ENCODE measurements around the gene MNDA. TPM values are rescaled to one million over a fixed set of nuclear protein-coding genes. Genes with fewer than 3 reads are reported as not detected.

The MNDA gene
- total RNA-seq, 1 experiment from 2014 or later = not detected

DNA sequence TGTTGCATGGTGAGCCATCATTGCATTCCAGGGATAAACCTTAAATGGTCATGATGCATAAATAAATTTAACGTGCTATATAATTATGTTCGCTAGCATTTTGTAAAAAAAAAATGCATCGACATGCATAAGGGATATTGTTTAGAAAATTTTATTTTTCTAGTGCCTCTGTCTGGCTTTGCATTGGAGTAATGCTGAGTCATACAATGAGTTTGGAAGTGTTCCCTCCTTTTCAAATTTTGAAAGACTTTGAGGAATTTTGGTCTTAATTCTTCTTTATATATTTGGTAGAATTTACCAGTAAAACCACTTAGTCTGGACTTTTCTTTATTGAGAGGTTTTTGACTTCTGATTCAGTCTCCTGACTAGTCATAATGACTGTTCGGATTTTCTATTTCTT is 4.9 kb downstream of the MNDA start:
- Histone ChIP-seq H2AFZ (no peak overlapping the region), H3K79me2 (ENCODE audit: low read depth) (no peaks in the 10 kb centered on the region), H3K4me1 (replicated peaks; ENCODE audit: insufficient read depth) (no peaks in the 10 kb centered on the region), H3K9me2 (ENCODE audit: insufficient read depth) (no peaks in the 10 kb centered on the region), H3K9me3 (ENCODE audit: insufficient read depth, low read depth) (no peaks in the 10 kb centered on the region), H3K4me2 (no peak overlapping the region), H3K27ac (no peak overlapping the region), H4K20me1 (ENCODE audit: insufficient read depth) (no peaks in the 10 kb centered on the region), H3K27me3 (ENCODE audit: insufficient read depth, low read depth) (no peaks in the 10 kb centered on the region), H3K4me3 (no peak overlapping the region), H3F3A (ENCODE audit: insufficient read depth, low read depth) (no peaks in the 10 kb centered on the region), H3K36me3 (ENCODE audit: low read depth) (no peaks in the 10 kb centered on the region)
- ChIA-PET POLR2A (ENCODE audit: unreplicated experiment) (no interaction called here), CTCF (no interaction called here)
- BruUV-seq (replicated peaks) = no TSS peak
- intact Hi-C loops (cut with micrococcal nuclease; ENCODE audit: unreplicated experiment) = no loop called here
- no peak for TF ChIP-seq EZH2 (IDR thresholded peaks at IDR 0.05; ENCODE audit: low read depth)
- TF ChIP-seq, protein P1, sequence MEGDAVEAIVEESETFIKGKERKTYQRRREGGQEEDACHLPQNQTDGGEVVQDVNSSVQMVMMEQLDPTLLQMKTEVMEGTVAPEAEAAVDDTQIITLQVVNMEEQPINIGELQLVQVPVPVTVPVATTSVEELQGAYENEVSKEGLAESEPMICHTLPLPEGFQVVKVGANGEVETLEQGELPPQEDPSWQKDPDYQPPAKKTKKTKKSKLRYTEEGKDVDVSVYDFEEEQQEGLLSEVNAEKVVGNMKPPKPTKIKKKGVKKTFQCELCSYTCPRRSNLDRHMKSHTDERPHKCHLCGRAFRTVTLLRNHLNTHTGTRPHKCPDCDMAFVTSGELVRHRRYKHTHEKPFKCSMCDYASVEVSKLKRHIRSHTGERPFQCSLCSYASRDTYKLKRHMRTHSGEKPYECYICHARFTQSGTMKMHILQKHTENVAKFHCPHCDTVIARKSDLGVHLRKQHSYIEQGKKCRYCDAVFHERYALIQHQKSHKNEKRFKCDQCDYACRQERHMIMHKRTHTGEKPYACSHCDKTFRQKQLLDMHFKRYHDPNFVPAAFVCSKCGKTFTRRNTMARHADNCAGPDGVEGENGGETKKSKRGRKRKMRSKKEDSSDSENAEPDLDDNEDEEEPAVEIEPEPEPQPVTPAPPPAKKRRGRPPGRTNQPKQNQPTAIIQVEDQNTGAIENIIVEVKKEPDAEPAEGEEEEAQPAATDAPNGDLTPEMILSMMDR (conservative IDR thresholded peaks at IDR 0.05) = no peak
- no peak for DNase-seq

DNA sequence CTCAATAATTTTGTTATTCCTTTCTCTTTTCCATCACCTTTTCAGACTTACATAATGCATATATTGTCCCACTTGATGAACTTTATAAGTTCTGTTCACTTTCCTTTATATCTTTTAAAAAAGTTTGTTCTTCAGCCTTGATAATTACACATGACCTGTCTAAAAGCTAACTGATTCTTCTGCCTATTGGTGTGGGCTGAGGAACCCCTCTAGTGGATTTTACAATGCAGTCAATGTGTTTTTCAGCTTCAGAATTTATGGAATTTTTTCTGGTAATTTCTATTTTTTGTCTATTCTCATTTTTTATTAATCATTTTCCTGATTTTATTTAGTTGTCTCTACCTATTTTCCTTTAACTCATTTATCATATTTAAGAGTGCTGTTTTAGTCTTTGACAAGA is 7.5 kb downstream of the MNDA start:
- intact Hi-C loops (cut with micrococcal nuclease; ENCODE audit: unreplicated experiment) = no loop called here
- Histone ChIP-seq H3K36me3 (ENCODE audit: low read depth) (no peaks in the 10 kb centered on the region), H3K9me3 (ENCODE audit: insufficient read depth, low read depth) (no peaks in the 10 kb centered on the region), H3K4me2 (no peak overlapping the region), H3K4me1 (replicated peaks; ENCODE audit: insufficient read depth) (no peaks in the 10 kb centered on the region), H2AFZ (no peak overlapping the region), H3F3A (ENCODE audit: insufficient read depth, low read depth) (no peaks in the 10 kb centered on the region), H4K20me1 (ENCODE audit: insufficient read depth) (no peaks in the 10 kb centered on the region), H3K79me2 (ENCODE audit: low read depth) (no peaks in the 10 kb centered on the region), H3K27me3 (ENCODE audit: insufficient read depth, low read depth) (no peaks in the 10 kb centered on the region), H3K27ac (no peak overlapping the region), H3K9me2 (ENCODE audit: insufficient read depth) (no peaks in the 10 kb centered on the region), H3K4me3 (no peak overlapping the region)
- BruUV-seq (replicated peaks) = no TSS peak
- ChIA-PET CTCF (no interaction called here), POLR2A (ENCODE audit: unreplicated experiment) (no interaction called here)
- DNase-seq = no peak
- TF ChIP-seq EZH2 (IDR thresholded peaks at IDR 0.05; ENCODE audit: low read depth) = no peak
- TF ChIP-seq, protein P1 (conservative IDR thresholded peaks at IDR 0.05) = no peak

DNA sequence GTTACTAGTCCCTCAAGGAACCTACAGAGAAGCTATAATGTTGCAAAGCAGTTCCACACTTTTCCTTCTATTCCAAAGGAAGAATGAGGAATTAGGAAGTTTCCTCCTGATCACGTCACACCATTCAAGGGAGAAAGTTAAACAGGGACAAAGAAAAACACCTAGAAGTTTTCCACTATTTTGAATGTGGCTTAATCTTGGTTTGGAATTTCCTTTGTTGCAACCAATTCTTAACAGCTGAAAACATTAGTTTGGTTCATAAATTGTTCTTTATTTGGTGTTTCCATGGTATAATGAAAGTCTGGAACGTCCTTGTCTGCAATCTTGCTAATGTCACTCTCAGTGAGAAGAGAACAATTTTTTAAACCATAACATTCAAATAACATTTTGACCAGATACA is 8.4 kb downstream of the MNDA start:
- TF ChIP-seq, protein P1 (conservative IDR thresholded peaks at IDR 0.05) = no peak
- TF ChIP-seq EZH2 (IDR thresholded peaks at IDR 0.05; ENCODE audit: low read depth) = no peak
- CTCF ChIA-PET = no interaction called here
- Histone ChIP-seq H3K9me2 (ENCODE audit: insufficient read depth) (no peaks in the 10 kb centered on the region), H3K4me3 (no peak overlapping the region), H3K27ac (no peak overlapping the region), H2AFZ (no peak overlapping the region), H3K4me1 (replicated peaks; ENCODE audit: insufficient read depth) (no peaks in the 10 kb centered on the region), H3K9me3 (ENCODE audit: insufficient read depth, low read depth) (no peaks in the 10 kb centered on the region), H3F3A (ENCODE audit: insufficient read depth, low read depth) (no peaks in the 10 kb centered on the region), H3K36me3 (ENCODE audit: low read depth) (no peaks in the 10 kb centered on the region), H3K4me2 (no peak overlapping the region), H3K79me2 (ENCODE audit: low read depth) (no peaks in the 10 kb centered on the region), H3K27me3 (ENCODE audit: insufficient read depth, low read depth) (no peaks in the 10 kb centered on the region; the same call in 1 of the 2 replicates), H4K20me1 (ENCODE audit: insufficient read depth) (no peaks in the 10 kb centered on the region)
- intact Hi-C loops (cut with micrococcal nuclease; ENCODE audit: unreplicated experiment) = no loop called here
- no peak for DNase-seq
- BruUV-seq (replicated peaks) = no TSS peak
- POLR2A ChIA-PET (ENCODE audit: unreplicated experiment) = no interaction called here
